22Rv1 (cell line): ENCODE measurements around the gene RMC1.

Experiments
- H3K27ac ChIP-seq: fragments of 450-650 bp; 2 replicates; pipeline ENCODE4 v1.5.1; 2017
- ZFX ChIP-seq: fragments of 450-650 bp; IDR thresholded peaks from 2 replicates; pipeline ENCODE4 v1.6.1; 2017; ENCODE audit warnings: antibody characterized with exemption, borderline replicate concordance
- TF ChIP-seq, protein P1 (sequence below): fragments of 450-650 bp; IDR thresholded peaks from 2 replicates; pipeline ENCODE4 v1.5.1; 2017; ENCODE audit warnings: mild to moderate bottlenecking

The RMC1 gene

GRCh38 chr18:23542461-23542860 lies 39.1 kb downstream of the RMC1 start:
- H3K27ac ChIP-seq = no peak overlapping the region
- TF ChIP-seq ZFX = no peak

DNA sequence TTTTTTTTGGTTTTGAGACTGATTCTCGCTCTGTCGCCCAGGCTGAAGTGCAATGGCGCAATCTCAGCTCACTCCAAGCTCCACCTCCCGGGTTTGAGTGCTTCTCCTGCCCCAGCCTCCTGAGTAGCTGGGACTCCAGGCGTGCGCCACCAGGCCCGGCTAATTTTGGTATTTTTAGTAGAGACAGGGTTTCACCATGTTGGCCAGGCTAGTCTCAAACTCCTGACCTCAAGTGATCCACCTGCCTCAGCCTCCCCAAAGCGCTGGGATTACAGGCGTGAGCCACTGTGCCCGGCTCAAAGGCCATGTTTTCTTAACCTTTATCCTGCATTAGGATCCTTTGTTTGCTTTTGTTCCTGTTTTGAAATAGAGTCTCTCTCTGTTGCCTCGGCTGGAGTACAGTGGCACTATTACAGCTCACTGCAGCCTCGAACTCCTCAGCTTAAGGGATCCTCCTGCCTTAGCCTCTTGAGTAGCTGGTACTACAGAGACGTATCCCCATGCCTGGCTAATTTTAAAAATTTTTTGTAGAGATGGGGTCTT lies 42.0 kb downstream of the RMC1 start:
- H3K27ac ChIP-seq = no peak overlapping the region
- TF ChIP-seq, protein P1, sequence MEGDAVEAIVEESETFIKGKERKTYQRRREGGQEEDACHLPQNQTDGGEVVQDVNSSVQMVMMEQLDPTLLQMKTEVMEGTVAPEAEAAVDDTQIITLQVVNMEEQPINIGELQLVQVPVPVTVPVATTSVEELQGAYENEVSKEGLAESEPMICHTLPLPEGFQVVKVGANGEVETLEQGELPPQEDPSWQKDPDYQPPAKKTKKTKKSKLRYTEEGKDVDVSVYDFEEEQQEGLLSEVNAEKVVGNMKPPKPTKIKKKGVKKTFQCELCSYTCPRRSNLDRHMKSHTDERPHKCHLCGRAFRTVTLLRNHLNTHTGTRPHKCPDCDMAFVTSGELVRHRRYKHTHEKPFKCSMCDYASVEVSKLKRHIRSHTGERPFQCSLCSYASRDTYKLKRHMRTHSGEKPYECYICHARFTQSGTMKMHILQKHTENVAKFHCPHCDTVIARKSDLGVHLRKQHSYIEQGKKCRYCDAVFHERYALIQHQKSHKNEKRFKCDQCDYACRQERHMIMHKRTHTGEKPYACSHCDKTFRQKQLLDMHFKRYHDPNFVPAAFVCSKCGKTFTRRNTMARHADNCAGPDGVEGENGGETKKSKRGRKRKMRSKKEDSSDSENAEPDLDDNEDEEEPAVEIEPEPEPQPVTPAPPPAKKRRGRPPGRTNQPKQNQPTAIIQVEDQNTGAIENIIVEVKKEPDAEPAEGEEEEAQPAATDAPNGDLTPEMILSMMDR = no peak
- TF ChIP-seq ZFX = no peak

GRCh38 chr18:23547306-23547705 lies 44.0 kb downstream of the RMC1 start:
- no peak for TF ChIP-seq ZFX
- TF ChIP-seq, protein P1 = no peak
- no peak overlapping the region for H3K27ac ChIP-seq

DNA sequence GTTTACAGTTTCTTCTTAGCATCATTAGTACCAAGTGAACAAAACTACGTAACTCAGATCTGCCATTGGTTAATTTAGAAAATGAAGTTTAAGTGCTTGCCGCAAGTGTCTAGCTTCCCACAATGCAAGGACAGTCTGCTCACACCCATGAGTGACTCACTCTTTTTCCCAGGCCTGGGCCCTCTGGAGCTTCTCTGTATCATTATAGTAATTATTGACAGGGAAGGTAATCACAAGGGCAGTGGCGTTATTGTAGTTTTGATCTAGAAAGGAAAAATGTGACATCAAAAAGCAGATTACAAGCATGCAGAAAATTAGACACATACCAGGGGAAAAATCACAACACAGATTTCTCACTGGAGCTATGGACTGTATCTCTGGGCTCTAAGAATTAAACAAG lies 44.5 kb downstream of the RMC1 start:
- TF ChIP-seq ZFX = no peak
- TF ChIP-seq, protein P1 = no peak
- H3K27ac ChIP-seq = no peak overlapping the region

DNA sequence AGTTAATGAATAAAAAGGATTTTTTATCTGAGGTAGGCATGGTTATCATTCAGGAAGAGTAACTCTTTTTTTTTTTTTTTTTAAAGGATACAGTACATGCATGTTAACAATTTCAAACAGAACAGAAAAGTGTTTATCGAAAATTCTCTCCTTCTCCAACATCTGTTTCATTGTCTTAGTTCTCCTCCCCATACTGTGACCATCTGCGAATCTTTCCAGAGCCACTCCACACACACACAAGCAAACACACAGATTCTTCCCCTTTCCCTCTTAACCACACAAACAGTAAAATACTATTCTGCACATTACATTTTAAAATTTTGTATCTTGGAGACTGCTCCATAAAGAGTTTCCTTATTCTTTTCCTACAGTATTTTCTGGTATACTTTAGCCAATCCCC lies 45.0 kb downstream of the RMC1 start:
- no peak for TF ChIP-seq ZFX
- TF ChIP-seq, protein P1 = no peak
- no peak overlapping the region for H3K27ac ChIP-seq

DNA sequence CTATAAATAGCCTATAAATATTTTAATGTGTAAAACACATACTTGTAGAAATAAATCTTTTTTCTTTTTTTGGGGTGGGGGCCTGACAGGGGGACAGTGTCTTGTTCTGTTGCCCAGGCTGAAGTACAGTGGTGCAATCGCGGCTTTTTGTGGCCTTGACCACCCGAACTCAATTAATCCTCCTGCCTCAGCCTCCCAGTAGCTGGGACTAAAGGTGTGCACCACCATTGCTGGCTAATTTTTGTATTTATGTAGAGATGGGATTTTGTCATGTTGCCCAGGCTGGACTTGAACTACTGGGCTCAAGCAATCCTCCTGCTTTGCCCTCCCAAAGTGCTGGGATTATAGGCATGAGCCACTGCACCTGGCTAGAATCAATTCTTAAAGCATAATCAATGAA lies 45.4 kb downstream of the RMC1 start:
- H3K27ac ChIP-seq = no peak overlapping the region
- TF ChIP-seq, protein P1 = no peak
- no peak for TF ChIP-seq ZFX

GRCh38 chr18:23550898-23551297 lies 47.6 kb downstream of the RMC1 start:
- H3K27ac ChIP-seq = peak overlapping the region; percentile 7; the same call in 1 of the 2 replicates
- TF ChIP-seq ZFX = no peak
- TF ChIP-seq, protein P1 = no peak

- no peak overlapping the region for H3K27ac ChIP-seq
These were observed 48.7 kb downstream of the RMC1 start for GRCh38 chr18:23551978-23552377.

More at GRCh38 chr18:23551978-23552377, 48.7 kb downstream of the RMC1 start:
- TF ChIP-seq ZFX = no peak
- TF ChIP-seq, protein P1 = no peak
